CD4-positive, alpha-beta T cell treated with Interleukin-21 for 1 hour (primary cell): ENCODE data around the gene ABHD16A.
A peak's percentile ranks its signal among the peaks of the same experiment; 100 is the strongest.

Experiments used
- DNase-seq: peaks from one replicate; pipeline ENCODE4 v3.0.0-alpha.2; 2020

ABHD16A gene

GRCh38 chr6:31730631-31731086 lies 27.5 kb upstream of the ABHD16A start:
- no peak for DNase-seq

DNA sequence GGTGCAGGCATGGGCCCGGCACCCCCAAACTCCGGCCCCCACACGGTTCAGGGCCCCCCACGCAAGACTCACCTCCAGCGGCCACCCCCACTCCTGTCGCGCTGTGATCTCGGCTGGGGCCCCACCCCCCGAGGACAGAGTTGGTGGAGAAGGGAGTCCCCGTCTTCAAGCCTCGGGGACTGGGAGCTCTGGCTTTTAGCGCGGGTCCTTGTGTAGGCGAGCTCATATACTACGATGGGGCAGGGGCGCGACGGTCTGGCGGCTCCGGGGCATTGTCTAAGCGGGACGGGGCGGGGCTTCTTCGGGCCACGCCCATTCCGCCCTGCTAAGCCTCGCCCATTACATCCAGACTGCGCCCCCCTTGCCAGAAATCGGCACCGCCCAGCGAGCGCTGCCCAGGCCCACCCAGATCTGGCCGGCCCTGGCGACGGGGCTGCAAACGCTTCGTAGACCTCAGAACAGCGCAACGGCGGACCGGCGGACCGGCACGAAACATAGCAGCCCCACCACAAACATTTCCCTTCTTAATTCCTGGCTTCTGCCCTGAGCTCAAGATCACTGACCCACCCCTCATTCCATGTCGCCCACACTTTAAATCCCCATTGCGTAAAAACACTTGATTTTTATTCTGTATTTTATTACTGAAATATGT lies 27.0 kb upstream of the ABHD16A start:
- peak; percentile 74 for DNase-seq

GRCh38 chr6:31729515-31729978 lies 26.4 kb upstream of the ABHD16A start:
- peak; percentile 82 for DNase-seq

- no peak for DNase-seq
Observed at GRCh38 chr6:31728767-31729514, 25.8 kb upstream of the ABHD16A start, which contains the start of gene DDAH2. DDAH2 (minus strand) TSS chr6:31729299; CDS start chr6:31729161, 138 bp downstream.

GRCh38 chr6:31727717-31728671 lies 24.9 kb upstream of the ABHD16A start:
- peak; percentile 28 for DNase-seq

DNA sequence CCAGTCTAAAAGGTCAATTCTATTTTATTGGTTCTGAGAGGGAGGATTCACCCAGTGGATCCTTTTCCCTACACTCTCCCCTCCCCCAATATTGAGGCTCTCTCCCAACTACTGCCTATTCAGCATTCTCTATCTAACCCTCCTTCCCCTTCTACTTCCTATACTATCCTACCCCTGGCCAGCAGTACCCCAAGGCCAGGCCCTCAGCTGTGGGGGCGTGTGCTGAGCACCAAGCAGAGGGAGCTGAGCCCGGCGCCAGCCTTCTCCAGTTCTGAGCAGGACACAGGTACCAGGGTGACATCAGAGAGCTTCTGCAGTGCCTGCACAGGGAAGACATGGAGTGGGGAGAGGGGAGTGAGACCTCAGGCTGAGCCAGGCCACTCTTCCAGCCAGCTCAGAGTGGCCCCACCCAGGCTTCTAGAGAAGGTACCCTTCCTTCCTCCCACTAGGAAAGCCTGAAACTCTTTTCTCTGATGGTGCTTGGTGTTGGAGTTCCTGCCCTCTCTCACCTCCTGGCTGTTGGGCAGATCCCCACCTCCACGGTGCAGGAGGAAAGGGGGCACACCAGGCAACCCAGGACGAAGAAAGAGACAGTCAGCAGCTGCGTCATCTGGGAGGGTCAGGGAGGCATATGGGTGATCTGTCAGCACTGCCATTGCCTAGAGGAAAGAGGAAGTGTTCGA lies 24.1 kb upstream of the ABHD16A start:
- no peak for DNase-seq

- DNase-seq: no peak
Observed at GRCh38 chr6:31725502-31726350, 22.6 kb upstream of the ABHD16A start.

GRCh38 chr6:31723980-31724691 lies 21.0 kb upstream of the ABHD16A start:
- DNase-seq: no peak

- no peak for DNase-seq
Observed at GRCh38 chr6:31723245-31723979, 20.3 kb upstream of the ABHD16A start, which contains the start of gene MPIG6B. MPIG6B (plus strand) TSS chr6:31723373; CDS start chr6:31723384, 11 bp downstream.

- no peak for DNase-seq
Observed at GRCh38 chr6:31722173-31722572, 19.0 kb upstream of the ABHD16A start.

DNA sequence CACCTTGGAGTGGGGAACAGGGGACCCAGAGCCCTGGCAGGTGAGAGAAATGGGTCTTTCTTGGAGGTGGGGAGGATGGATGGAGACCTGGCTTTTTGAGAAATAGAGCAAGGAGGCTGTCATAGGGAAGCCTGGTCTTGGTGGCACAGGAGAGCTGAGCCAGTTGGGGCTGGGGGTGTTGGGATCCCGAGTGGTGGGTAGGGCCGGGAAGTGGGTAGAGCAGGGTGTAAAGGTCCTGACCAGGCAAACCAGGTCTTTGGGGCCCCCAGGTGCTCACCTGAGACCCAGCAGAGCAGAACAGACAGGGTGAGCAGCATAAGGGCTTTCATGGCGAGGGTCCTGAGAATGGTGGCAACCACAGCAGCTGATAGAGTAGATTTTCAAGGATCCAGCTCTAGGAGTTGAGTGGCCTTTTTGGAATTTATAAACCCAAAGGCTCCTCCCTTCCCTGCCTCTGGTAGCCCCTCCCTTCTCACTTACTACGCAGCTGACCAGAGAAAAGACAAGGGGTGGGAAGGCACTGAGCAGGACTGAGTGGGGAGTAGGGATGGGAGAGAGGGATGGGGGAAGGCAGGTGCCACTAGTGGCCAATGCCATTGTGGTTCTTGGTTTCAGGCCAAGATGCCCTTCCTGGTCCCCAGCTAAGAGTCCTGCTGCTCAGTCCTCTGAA lies 18.4 kb upstream of the ABHD16A start, which contains the start of gene LY6G6C:
Gene LY6G6C (minus strand): TSS at position 396 of the 670 bp plus-strand sequence. CDS start 67 bp downstream, at position 329.
- DNase-seq: no peak

- no peak for DNase-seq
Observed at GRCh38 chr6:31720196-31720770, 17.2 kb upstream of the ABHD16A start.

DNA sequence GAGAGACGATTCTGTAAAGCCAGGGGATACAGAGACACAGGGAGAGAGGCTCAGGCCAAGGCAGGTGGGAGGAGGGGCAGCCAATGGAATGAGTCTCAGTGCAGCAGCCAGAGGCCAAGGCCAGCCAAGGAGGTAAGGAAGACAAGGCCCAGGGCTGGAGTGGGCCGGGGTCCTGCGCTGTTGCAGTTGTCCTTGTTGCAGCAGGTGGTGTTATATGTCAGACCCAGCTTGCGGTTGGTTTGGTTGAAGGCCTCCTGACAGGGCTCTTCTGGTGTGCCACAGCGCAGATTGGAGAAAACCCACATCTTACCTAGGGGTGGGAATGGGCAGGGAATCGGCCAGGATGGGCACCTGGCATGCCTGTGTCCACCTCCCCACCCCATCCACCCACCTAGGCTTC lies 15.9 kb upstream of the ABHD16A start:
- DNase-seq: no peak

- DNase-seq: no peak
Observed at GRCh38 chr6:31718265-31718664, 15.1 kb upstream of the ABHD16A start.

GRCh38 chr6:31717499-31718222 lies 14.5 kb upstream of the ABHD16A start:
- DNase-seq: no peak

- DNase-seq: no peak
Observed at GRCh38 chr6:31715022-31715958, 12.2 kb upstream of the ABHD16A start, which contains the start of gene LY6G6D. LY6G6D (plus strand) TSS chr6:31715348; CDS start chr6:31715356, 8 bp downstream.
